ENCODE data around the gene ACTA1.

GRCh38 chr1:229406798-229407197 lies 27.1 kb downstream of the ACTA1 start:
- no peak for TF ChIP-seq POLR2A (IDR thresholded peaks at IDR 0.05; ENCODE audit: low read depth, low read length)
- TF ChIP-seq SPI1 (IDR thresholded peaks at IDR 0.05; ENCODE audit: low read depth, low read length), result no peak
- no peak for TF ChIP-seq POLR2AphosphoS5 (IDR thresholded peaks at IDR 0.05; ENCODE audit: low read depth, low read length)
- TF ChIP-seq TAF1 (IDR thresholded peaks at IDR 0.05; ENCODE audit: low read depth, low read length), result no peak
- TF ChIP-seq POU2F2 (IDR thresholded peaks at IDR 0.05; ENCODE audit: low read depth, low read length), result no peak
- TF ChIP-seq PAX5 (IDR thresholded peaks at IDR 0.05; ENCODE audit: insufficient read depth, low read length, severe bottlenecking), result no peak
